Esophagus mucosa (tissue), 1 donor: Measurements from ENCODE around the gene EFCAB6. TPM values are rescaled to one million over a fixed set of nuclear protein-coding genes. Genes with fewer than 3 reads are reported as not detected.

ENCODE experiments used
- ATAC-seq: fragments of 200-7000 bp; cut with Tn5 transposase; one replicate; pipeline ENCODE4 v1.9.1; 2020
- total RNA-seq: library from RNA; stranded (reverse); gene quantifications from one replicate; pipeline ENCODE4 v1.2.4, GENCODE V29; 2023
- donor health status: DM: yes; HTN: yes; CAD: no.

The EFCAB6 gene
- total RNA-seq, 1 donor from 2014 or later: 1.6 TPM

DNA sequence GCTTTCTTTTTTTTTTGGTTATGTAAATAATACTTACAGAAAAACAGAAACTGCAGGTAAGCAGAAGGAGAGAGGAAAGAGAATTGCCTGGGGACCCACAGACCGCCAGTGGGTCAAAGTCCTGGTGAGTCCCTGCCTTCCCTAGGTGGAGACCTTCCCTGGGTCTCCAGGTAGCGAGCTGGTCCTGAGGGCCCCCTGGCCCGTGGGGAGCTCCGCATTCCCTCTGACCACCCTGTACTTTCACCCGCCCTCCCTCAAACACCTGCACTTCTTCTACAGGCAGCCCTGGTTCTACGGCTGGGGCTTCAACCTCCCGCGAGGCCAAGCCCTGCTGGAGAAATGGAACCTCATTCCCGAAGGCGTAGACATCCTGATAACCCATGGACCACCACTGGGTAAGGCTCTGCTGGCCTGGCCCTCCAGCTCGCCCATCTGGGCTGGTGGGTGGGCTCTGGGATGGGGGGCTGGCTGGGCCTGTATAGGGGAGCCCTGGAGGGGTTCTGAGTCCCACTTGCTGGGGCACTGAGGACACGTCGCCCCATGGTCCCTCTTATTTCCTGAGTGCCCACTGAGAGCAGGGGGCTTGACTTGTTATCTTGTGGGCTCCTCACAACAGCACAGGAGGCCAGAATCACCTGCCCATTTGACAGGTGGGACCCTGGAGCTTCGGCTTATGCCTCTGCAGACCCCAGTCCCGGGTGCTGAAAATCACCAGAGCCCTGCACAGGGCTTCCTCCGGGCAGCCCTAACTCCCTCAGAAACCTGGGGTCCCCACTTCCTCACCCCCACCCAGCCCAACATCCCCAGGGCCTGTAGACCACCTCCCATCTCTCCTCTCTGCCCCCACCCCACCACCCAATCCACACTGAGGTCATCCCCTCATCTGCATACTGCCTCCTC, 313.9 kb downstream of the EFCAB6 start:
- no peak for ATAC-seq

DNA sequence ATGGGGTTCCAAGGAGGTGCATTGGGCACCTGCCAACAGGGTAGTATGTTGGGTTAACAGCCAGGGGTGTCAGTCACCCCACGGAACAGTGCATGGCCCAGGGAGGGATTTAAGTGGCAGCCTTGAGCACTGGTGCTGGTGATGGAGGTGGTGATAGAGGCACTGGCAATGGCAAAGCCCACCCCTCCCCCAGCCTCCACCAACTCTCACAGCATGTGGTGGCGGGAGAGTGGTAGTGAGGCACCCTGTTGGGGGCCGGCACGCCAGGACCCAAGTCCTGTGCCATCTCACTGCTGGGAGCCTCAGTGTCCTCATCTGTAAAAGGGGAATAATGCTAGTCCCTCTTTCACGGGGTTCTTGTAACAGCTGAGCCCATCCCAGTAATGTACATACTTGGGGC, 318.8 kb downstream of the EFCAB6 start:
- no peak for ATAC-seq

DNA sequence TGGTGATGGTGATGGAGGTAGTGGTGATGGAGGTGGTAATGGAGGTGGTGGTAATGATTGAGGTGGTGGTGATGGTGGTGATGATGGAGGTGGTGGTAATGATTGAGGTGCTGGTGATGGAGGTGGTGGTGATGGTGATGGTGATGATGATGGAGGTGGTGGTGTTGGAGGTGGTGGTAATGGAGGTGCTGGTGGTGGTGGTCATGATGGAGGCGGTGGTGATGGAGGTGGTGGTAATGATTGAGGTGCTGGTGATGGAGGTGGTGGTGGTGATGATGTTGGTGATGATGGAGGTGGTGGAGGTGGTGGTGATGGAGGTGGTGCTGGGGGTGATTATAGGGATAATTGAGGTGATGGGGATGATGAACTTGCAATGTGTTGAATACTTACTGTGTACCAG, 320.4 kb downstream of the EFCAB6 start:
- no peak for ATAC-seq

DNA sequence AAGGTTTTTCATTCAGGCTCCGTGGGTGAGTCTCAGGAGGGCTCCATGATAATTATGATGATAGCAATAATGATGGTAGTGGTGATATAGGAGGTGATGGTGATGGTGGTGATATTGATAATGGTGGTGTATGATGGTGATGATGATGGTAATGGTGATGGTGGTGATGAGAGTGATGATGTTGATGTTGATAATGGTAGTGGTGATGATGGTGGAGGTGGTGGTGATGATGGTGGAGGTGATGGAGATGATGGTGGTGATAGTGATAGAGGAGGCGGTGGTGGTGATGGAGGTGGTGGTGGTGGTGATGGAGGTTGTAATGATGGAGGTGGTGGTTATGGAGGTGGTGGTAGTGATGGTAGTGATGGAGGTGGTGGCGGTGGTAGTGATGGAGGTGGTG, 320.9 kb downstream of the EFCAB6 start:
- no peak for ATAC-seq

DNA sequence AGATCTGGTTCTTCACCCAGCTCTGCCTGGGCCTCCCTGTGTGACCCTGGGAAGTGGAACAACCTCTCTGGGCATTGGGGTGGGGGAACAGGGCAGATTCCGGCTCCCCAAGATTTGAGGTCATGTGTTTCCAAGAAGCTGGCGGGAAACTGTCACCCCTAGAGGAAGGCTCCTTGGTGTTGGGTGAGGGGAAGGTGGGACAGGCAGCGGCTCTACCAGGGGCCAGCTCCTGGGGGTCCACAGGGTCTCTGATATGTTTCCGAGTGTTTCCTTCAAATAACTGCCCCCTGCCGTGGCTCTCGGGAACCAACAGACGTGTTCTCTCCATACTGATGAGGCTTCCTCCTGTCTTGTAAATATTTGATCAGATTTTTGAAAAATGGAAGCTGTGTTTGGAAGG, 321.8 kb downstream of the EFCAB6 start:
- ATAC-seq: no peak

DNA sequence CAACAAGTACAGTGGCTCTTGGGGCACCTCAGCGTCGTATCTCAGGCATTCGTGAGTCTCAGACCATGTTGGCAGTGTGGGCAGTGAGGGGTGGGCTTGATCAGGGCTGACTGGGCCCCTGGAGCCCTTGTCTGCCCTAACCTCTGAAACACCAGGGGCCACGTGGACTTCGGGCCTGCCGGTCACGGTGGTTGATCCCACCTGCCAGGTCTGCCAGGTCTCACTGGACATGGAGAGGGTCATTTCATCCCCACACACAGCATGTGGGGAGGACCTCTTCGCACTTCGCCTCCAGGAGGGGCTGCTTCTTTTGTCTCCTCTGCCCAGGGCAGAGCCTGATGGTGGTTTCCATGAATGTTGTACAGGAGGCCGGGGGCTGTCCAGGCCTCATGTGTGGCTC, 323.2 kb downstream of the EFCAB6 start:
- ATAC-seq: no peak

DNA sequence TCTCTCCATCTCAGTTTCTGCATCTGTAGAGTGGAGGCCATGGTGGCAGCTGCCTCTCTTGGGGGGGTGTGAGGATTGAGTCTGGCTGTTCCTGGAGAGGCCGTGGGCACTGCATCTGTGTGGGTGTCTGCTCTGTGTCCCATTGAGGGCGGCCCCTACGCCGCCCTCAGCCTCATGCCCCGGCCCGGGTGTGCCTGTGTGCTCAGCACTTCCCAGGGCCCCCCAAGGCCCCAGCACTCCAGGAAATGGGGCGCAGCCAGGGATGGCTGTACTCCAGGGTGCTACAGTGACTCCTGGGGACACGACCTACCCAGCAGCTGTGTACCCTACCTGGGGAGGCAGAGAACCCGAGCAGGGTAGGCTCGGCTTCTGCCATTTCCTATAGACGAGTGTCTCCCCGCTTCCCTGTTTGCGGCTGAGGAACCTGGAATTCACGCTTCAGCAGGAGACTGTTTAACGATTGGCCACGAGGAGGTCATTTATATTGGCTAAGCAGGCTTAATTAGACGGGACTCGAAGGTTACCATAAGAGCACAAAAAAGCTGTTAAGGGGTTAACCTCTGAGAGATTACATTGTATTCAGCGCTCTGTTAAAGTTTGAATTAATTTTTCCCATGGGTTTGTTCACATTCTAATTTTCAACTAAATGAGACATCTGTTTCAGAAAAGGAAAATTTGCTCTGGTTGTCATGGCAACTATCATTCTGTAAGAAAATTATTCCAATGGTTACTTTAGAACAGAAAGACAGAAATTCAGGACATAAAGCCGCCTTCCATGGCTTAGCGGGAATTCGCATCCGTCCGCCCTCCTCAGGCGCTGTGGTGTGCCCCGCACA, 323.9 kb downstream of the EFCAB6 start:
- ATAC-seq: no peak

DNA sequence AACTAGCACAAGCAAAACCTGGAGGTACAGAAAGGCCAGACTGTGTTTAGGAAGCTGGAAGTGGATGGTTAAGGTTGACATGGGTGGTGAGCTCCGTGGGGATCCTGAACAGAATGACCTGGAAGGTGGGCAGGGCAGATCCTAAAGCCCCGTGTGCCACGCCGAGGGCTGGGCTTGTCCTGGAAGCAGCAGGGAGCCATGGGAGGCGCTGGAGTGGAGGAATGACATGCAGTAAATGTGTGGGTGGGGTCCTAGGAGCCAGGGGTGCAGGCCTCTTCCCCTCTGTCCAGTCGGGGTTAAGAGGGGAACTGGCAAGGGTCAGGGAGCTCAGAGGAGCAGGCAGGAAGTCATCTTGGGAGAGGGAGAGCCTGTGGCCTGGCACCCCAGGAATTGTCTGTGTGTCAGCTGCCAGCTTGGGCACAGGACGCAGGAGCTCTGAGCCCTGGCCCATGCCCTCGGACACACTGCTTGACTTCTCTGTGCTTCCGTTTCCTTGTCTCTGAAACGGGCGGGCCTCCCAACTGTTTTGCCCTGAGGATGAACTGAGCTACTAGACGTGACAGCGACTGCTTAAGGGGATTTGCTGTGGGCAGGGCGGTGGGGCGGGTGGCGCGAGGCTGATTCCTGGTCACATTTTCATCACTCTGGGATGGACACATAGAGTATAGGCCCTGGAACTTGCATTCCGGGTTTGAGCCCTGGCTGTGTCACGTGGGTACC, 324.6 kb downstream of the EFCAB6 start:
- no peak for ATAC-seq

DNA sequence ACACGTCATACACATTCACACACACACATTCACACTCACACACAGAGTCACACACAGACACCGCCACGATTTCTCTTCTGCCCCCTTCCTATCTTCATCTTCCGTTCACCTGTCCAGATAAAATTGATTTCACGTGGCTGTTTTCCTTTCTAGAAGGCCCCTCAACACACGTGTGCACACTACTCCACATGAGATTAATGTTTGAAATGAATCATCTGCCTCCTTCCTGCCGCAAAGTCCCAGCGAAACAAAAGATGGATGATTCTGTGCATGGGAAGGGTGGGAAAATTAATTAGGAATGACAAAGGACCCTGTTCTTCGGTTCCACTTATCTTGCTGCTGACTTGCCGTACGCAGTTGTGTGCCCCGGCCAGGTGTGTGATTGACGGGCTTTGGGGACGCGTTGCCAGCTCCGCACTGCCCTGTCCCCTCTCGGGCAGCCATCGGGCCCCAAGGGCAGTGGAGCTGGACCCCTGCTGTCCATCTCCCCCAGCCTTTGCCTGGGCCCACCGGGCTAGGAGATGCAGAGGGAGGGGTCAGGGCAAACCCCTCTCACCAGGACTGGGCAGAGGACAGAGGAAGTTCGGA, 326.5 kb downstream of the EFCAB6 start:
- ATAC-seq: no peak

DNA sequence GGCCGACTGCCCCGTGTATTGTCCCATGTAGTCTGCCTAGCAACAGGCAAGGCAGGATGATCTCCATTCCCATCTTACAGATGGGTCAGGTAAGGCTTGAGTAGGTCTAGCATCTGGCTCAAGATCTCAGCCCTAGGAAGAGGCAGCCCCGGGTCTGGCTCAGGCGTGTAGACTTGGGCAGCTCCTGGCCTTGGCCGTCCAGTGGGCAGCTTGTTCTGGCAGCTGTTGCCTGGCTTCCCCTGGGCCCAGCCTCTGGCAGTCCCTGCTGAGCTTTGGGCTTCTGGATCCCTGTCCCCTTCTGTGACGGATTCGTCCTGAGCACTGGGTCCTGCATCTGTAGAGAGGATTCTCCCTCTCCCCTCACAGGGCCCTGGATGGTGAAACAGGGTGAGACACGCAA, 327.9 kb downstream of the EFCAB6 start:
- no peak for ATAC-seq

DNA sequence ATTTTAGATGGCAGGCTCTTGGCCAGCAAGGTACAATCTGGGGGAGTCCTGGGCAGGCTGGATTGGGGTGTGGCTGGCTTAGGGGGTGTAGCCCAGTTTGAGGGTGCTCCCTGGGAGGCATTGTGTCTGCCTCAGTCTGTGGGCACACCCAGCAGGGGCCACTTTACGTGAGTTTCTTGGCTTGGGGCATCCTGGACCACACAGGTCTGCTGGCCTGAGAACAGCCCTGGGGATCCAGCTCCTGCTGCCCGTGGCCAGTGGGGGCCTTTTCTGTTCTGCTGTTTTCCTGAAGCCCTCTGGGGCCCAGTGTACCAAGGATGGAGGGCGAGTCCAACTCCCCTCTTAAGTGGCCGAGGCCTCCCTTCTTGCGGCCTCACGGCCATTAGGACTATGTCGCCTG, 328.4 kb downstream of the EFCAB6 start:
- ATAC-seq: no peak

DNA sequence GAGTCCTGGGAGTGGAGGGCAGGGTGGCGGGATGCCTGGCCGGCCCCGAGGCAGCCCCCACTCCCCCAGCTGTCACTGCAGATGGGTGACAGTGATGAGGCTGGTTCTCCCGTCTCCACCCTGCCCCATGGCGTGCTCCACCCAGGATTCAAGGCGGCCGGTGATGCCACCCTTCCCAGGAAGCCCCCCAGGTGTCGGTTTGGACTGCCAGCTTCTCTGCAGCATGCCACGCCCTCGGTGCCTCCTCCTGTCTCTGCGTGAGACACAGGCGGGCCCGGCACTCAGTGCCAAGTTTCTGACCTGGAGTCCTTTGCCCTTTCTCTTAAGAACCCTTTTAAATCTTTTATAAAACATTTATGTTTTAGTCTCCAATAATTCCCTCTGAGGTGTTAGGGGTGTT, 328.8 kb downstream of the EFCAB6 start:
- ATAC-seq: no peak

DNA sequence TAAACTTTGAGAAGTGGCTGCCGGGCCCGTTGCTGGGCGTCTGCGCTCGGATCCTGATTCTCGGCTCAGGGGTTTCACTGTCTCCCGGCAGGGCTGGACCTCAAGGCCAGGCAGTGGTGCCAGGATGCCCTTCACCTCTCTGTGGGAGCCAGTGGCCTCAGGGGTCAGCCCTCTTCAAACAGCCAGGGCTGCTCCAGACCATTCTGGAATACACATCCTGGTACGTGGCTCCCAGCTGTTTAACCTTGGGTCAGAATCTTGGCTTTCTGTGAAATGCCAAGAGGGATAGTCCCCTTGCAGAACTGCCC, 329.8 kb downstream of the EFCAB6 start:
- ATAC-seq: no peak

DNA sequence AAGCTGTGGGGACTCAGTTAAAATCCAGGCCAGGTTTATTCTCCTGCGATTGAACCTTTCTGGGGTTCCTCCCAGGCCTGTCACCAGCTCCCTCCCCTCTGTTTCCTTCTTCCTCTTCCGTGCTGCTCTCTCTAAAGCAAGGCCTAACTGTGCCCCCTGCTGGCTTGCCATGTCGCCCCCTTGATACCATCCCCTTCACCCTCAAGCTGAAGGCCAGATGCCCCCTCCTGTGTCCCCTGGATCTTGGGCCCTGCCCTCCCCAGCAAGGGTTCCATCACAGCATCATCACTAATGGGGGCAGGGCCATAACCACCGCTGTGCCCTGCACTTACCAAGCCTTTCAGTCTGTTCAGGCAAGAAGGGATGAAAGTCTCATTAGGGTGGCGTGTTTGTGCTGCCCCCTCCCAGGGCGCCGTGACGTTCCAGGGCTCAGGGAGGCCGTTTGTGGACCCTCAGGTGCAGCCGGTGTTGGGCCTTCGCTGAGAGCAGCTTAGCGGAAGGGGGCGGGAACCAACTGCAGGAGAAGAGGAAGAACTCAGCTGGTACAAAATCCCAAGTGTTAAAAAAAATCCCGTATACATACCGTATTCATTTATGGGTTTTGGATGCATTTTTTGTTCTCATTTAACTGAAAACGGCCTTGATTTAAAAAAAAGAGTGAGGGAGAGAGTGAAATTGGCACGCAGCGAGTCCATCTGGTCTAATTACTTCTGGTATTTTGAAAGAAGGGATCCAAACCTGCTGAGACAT, 330.4 kb downstream of the EFCAB6 start:
- ATAC-seq: no peak

DNA sequence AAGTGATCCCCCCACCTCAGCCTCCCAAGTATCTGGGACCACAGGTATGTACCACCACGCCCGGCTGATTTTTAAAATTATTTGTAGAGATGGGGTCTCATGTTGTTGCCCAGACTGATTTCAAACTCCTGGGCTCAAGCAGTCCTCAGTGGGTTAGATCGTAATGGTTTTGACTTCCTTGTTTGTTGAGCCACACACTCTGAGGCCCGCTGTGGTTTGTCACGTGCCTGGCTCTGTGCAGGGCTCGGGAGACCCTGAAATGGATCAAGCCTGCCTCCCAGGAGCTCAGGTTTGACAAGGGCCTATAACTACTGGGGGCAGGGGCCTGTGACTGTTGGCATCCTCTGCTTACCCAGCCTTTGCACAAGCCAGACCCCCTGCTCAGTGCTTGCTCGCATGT, 332.1 kb downstream of the EFCAB6 start:
- ATAC-seq: no peak

DNA sequence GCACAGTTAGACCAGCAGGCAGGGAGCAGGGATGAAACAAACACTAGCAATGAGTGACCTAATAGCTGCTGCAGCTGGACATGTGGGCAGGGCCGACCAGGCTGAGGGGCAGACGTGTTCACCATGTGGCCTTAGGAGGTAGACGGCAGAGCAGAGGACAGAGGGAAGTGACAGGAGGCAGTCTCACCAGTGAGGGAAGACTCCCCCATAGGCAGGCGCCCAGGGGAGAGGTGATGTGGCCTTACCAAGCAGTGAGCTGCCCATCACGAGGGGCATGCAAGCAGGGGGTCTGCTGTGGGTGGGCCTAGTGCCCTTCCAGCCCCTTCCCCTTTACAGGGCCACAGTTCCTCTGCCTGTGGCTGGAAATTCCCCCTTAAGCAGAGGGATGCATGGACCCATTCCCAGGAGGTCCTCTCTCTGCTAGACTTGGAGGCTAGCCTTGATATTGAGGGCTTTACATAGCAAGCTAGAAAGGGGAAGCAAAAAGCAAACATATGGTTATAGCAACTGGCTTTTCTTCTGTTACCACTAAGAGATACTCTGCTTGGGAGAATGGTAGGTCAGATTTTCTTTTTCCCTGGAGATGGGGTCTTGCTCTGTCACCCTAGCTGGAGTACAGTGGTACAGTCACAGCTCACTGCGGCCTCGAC, 332.7 kb downstream of the EFCAB6 start:
- ATAC-seq: no peak

Other genes with a start within 250 kb of the EFCAB6 start
- gene SULT4A1, start 50.2 kb upstream of the EFCAB6 start, total RNA-seq: not detected
- not detected for gene PNPLA5, start 79.7 kb upstream of the EFCAB6 start, total RNA-seq
- gene PNPLA3, start 111.5 kb upstream of the EFCAB6 start, total RNA-seq: 1.3 TPM
- 37.2 TPM for gene SAMM50, start 143.1 kb upstream of the EFCAB6 start, total RNA-seq
- 6.7 TPM for gene PARVB, start 212.0 kb upstream of the EFCAB6 start, total RNA-seq